H1 (cell line): ENCODE data around the gene VGLL3. TPM values are rescaled to one million over a fixed set of nuclear protein-coding genes. Genes with fewer than 3 reads are reported as not detected.

Experiments
- CTCF ChIA-PET: fragments of 300-600 bp; sonication (Branson Sonifier 250); formaldehyde crosslinking; loops from one replicate; lab custom pipeline; 2021; ENCODE audit not compliant: partially characterized antibody; lab: Charles Lee
- POLR2A ChIA-PET: fragments of 300-600 bp; sonication (Branson Sonifier 250); formaldehyde crosslinking; loops from one replicate; lab custom pipeline; 2021; ENCODE audit warnings: inconsistent platforms; ENCODE audit not compliant: partially characterized antibody; lab: Charles Lee
- DNase-seq, 2 experiments: peaks; one replicate each; pipeline versions ENCODE4 v3.0.0 to v3.0.0-alpha.2; 2010 to 2022; ENCODE audit warnings: low spot score in 2 of 2, low read depth in 1 of 2, mixed read lengths in 1 of 2
- FAIRE-seq: peaks from 2 replicates; lab custom pipeline; 2011; peaks lifted over from hg19 to GRCh38; lab: Jason Lieb, UNC
- H2AFZ ChIP-seq: 2 replicates; pipeline ENCODE4 v1.8.1; 2012; ENCODE audit warnings: low read length, inconsistent platforms
- H2AK5ac ChIP-seq: 2 replicates; pipeline ENCODE4 v1.6.1; 2013; ENCODE audit warnings: low read depth, low read length
- H2BK120ac ChIP-seq: replicated peaks from 2 replicates; pipeline ENCODE3; 2013; ENCODE audit warnings: low read depth, low read length, inconsistent platforms
- H2BK12ac ChIP-seq: 2 replicates; pipeline ENCODE4 v1.6.1; 2013; ENCODE audit warnings: low read depth, low read length
- H2BK15ac ChIP-seq: 2 replicates; pipeline ENCODE4 v1.6.1; 2013; ENCODE audit warnings: low read length
- H2BK20ac ChIP-seq: 2 replicates; pipeline ENCODE4 v1.6.1; 2013; ENCODE audit warnings: low read length
- H2BK5ac ChIP-seq: 2 replicates; pipeline ENCODE4 v1.6.1; 2013; ENCODE audit warnings: low read depth, low read length
- H3K14ac ChIP-seq: 2 replicates; pipeline ENCODE4 v1.6.1; 2013; ENCODE audit warnings: inconsistent platforms; ENCODE audit not compliant: insufficient read length
- H3K18ac ChIP-seq: 2 replicates; pipeline ENCODE4 v1.6.1; 2013; ENCODE audit warnings: low read length; ENCODE audit errors: extremely low read depth
- H3K23ac ChIP-seq: 2 replicates; pipeline ENCODE4 v1.6.1; 2013; ENCODE audit warnings: inconsistent platforms; ENCODE audit not compliant: insufficient read length
- H3K23me2 ChIP-seq: 2 replicates; pipeline ENCODE4 v1.6.1; 2013; ENCODE audit warnings: low read depth, low read length
- H3K27ac ChIP-seq: 2 replicates; pipeline ENCODE4 v1.6.1; 2011; ENCODE audit warnings: low read depth, low read length, inconsistent platforms
- H3K27me3 ChIP-seq, 4 experiments: replicated peaks in 1 of 4; 1 replicate in 1 of 4; 2 replicates in 3 of 4; pipeline versions ENCODE4 v1.6.1 to v1.8.1; 2011 to 2013; ENCODE audit warnings: low read length in 3 of 4, mild to moderate bottlenecking in 3 of 4, inconsistent platforms in 2 of 4, mixed read lengths in 2 of 4, moderate library complexity in 1 of 4; ENCODE audit not compliant: control insufficient read depth in 3 of 4, insufficient read depth in 3 of 4; ENCODE audit errors: extremely low read depth in 1 of 4
- H3K36me3 ChIP-seq, 4 experiments: 2 replicates each; pipeline versions ENCODE4 v1.6.1 to v1.8.1; 2011 to 2013; ENCODE audit warnings: mild to moderate bottlenecking in 4 of 4, low read length in 3 of 4, moderate library complexity in 2 of 4, control low read depth in 1 of 4, inconsistent platforms in 1 of 4; ENCODE audit not compliant: insufficient read depth in 4 of 4, control insufficient read depth in 2 of 4
- H3K4ac ChIP-seq: replicated peaks from 2 replicates; pipeline ENCODE3; 2013; ENCODE audit warnings: low read length, low read depth, mixed read lengths, inconsistent platforms; ENCODE audit not compliant: insufficient read length
- H3K4me1 ChIP-seq, 4 experiments: replicated peaks in 1 of 4; 1 replicate in 1 of 4; 2 replicates in 3 of 4; pipeline versions ENCODE4 v1.6.1 to v1.8.1; 2011 to 2013; ENCODE audit warnings: low read length in 3 of 4, inconsistent platforms in 2 of 4, mixed read lengths in 1 of 4; ENCODE audit not compliant: insufficient read depth in 4 of 4, control insufficient read depth in 3 of 4
- H3K4me2 ChIP-seq, 2 experiments: 2 replicates each; pipeline versions ENCODE4 v1.6.1 to v1.8.1; 2011 to 2013; ENCODE audit warnings: low read depth in 2 of 2, low read length in 2 of 2, control low read depth in 1 of 2, inconsistent platforms in 1 of 2, mild to moderate bottlenecking in 1 of 2; ENCODE audit not compliant: insufficient read depth in 1 of 2
- H3K4me3 ChIP-seq, 4 experiments: fragments of 200-600, 300-600 bp in 1 of 4; sonication (generic), shearing (Covaris generic), sonication (Bioruptor Twin) in 1 of 4; 2 replicates each; pipeline versions ENCODE4 v1.5.1 to v1.8.1; 2011 to 2016; ENCODE audit warnings: low read length in 4 of 4, low read depth in 3 of 4, control low read depth in 2 of 4, inconsistent platforms in 2 of 4, mild to moderate bottlenecking in 2 of 4, mixed read lengths in 1 of 4, moderate library complexity in 1 of 4; ENCODE audit not compliant: insufficient read depth in 2 of 4; ENCODE audit errors: extremely low read depth in 1 of 4
- H3K56ac ChIP-seq: replicated peaks from 2 replicates; pipeline ENCODE3; 2013; ENCODE audit warnings: low read depth, mild to moderate bottlenecking, mixed read lengths, low read length, inconsistent platforms; ENCODE audit not compliant: insufficient read length
- H3K79me1 ChIP-seq: 2 replicates; pipeline ENCODE4 v1.6.1; 2013; ENCODE audit warnings: low read depth, low read length, control low read depth
- H3K79me2 ChIP-seq, 2 experiments: 2 replicates each; pipeline versions ENCODE4 v1.6.1 to v1.8.1; 2012 to 2013; ENCODE audit warnings: low read length in 2 of 2, mild to moderate bottlenecking in 2 of 2, inconsistent platforms in 1 of 2; ENCODE audit not compliant: insufficient read depth in 2 of 2, control insufficient read depth in 1 of 2
- H3K9ac ChIP-seq, 4 experiments: replicated peaks in 1 of 4; 1 replicate in 1 of 4; 2 replicates in 3 of 4; pipeline versions ENCODE4 v1.6.1 to v1.8.1; 2011 to 2013; ENCODE audit warnings: low read depth in 3 of 4, low read length in 3 of 4, control low read depth in 2 of 4, mild to moderate bottlenecking in 2 of 4, moderate library complexity in 2 of 4, inconsistent platforms in 1 of 4; ENCODE audit errors: extremely low read depth in 1 of 4
- H3K9me3 ChIP-seq, 2 experiments: 2 replicates each; pipeline versions ENCODE4 v1.6.1 to v1.8.1; 2012 to 2013; ENCODE audit warnings: mild to moderate bottlenecking in 2 of 2, moderate library complexity in 2 of 2, control low read depth in 1 of 2, inconsistent platforms in 1 of 2, low read depth in 1 of 2, low read length in 1 of 2, mixed read lengths in 1 of 2; ENCODE audit not compliant: insufficient read depth in 2 of 2
- H4K20me1 ChIP-seq, 2 experiments: replicated peaks in 1 of 2; 2 replicates each; pipeline versions ENCODE3 to v1.8.1; 2011 to 2013; ENCODE audit warnings: inconsistent platforms in 2 of 2, low read length in 2 of 2, mild to moderate bottlenecking in 1 of 2; ENCODE audit not compliant: insufficient read depth in 2 of 2, control insufficient read depth in 1 of 2
- H4K5ac ChIP-seq: 2 replicates; pipeline ENCODE4 v1.6.1; 2013; ENCODE audit warnings: low read length, low read depth, mixed read lengths, inconsistent platforms; ENCODE audit not compliant: insufficient read length
- H4K8ac ChIP-seq: 2 replicates; pipeline ENCODE4 v1.8.0; 2013; ENCODE audit warnings: mild to moderate bottlenecking, moderate library complexity, low read length, inconsistent platforms; ENCODE audit not compliant: insufficient read depth; ENCODE audit errors: extremely low read depth
- H4K91ac ChIP-seq: replicated peaks from 2 replicates; pipeline ENCODE3; 2013; ENCODE audit warnings: low read length, mixed read lengths, inconsistent platforms; ENCODE audit not compliant: insufficient read length
- CEBPB ChIP-seq: IDR thresholded peaks from 2 replicates; pipeline ENCODE4 v1.6.1; 2012; ENCODE audit warnings: low read depth, low read length
- EP300 ChIP-seq, 2 experiments: IDR thresholded peaks; 1 replicate in 1 of 2; 2 replicates in 1 of 2; pipeline ENCODE4 v1.6.1; 2011 to 2012; ENCODE audit warnings: low read depth in 2 of 2, low read length in 2 of 2, mild to moderate bottlenecking in 2 of 2, borderline replicate concordance in 1 of 2, inconsistent platforms in 1 of 2, moderate library complexity in 1 of 2
- HDAC6 ChIP-seq: IDR thresholded peaks from one replicate; pipeline ENCODE4 v1.7.1; 2012; ENCODE audit warnings: low read depth, mild to moderate bottlenecking, inconsistent platforms, low read length, moderate library complexity
- KDM5A ChIP-seq: fragments of 200-600 bp; IDR thresholded peaks from 2 replicates; pipeline ENCODE4 v1.7.1; 2012; ENCODE audit warnings: mild to moderate bottlenecking, low read length, inconsistent platforms, mixed read lengths
- NRF1 ChIP-seq: IDR thresholded peaks from 2 replicates; pipeline ENCODE4 v1.6.1; 2011; ENCODE audit warnings: mild to moderate bottlenecking, low read depth, low read length, improper control_type of control experiment
- SP2 ChIP-seq: IDR thresholded peaks from 2 replicates; pipeline ENCODE4 v1.6.1; 2012; ENCODE audit warnings: mild to moderate bottlenecking, low read length, inconsistent platforms
- SP4 ChIP-seq: IDR thresholded peaks from 2 replicates; pipeline ENCODE4 v1.6.1; 2012; ENCODE audit warnings: low read length, inconsistent platforms
- TAF7 ChIP-seq: optimal IDR thresholded peaks from 2 replicates; pipeline ENCODE3; 2011; ENCODE audit warnings: low read depth, mild to moderate bottlenecking, inconsistent platforms, low read length, moderate library complexity, borderline replicate concordance
- TEAD4 ChIP-seq: IDR thresholded peaks from 2 replicates; pipeline ENCODE4 v1.6.1; 2012; ENCODE audit warnings: low read depth, low read length, inconsistent platforms, mixed read lengths
- WGBS, 2 experiments: shearing (Covaris generic) in 1 of 2; methylation state at CpG; one replicate each; pipeline versions ENCODE4 v1.1.6 to v1.1.7; 2013 to 2015; ENCODE audit warnings: low lambda C conversion rate in 2 of 2, mixed read lengths in 2 of 2, inconsistent platforms in 1 of 2, low coverage in 1 of 2, missing lambda C conversion rate in 1 of 2; ENCODE audit not compliant: insufficient replicate concordance in 2 of 2, insufficient coverage in 1 of 2, insufficient read length in 1 of 2; ENCODE audit errors: extremely low coverage in 1 of 2, missing lambda C conversion rate in 1 of 2; 5-methylcytosine and 5-hydroxymethylcytosine counted together
- polyA plus RNA-seq, 7 experiments: library from polyadenylated mRNA; depleted of rRNA in 3 of 7; stranded (reverse) in 5 of 7; unstranded in 2 of 7; fragments of >200 nt in 5 of 7; fragments of 200-250 nt in 2 of 7; gene quantifications; 1 replicate in 5 of 7; 2 replicates in 1 of 7; 4 replicates in 1 of 7; pipeline versions ENCODE4 v1.2.1 to v1.2.3, GENCODE V29; 2011 to 2013; ENCODE audit warnings: missing spikeins in 2 of 7, mixed read lengths in 2 of 7
- total RNA-seq: library from RNA; stranded (reverse); fragmentation: NEBNext Ultra II Directional; extraction: Animal tissue kit (Norgen Biotek cat#: 25700); gene quantifications from 2 replicates; pipeline ENCODE4 v1.2.1, GENCODE V29; 2021
- TF ChIP-seq, protein P1 (sequence below), 3 experiments: IDR thresholded peaks; 1 replicate in 2 of 3; 2 replicates in 1 of 3; pipeline versions ENCODE4 v1.5.1 to v1.6.1; 2011; ENCODE audit warnings: low read length in 3 of 3, mild to moderate bottlenecking in 3 of 3, inconsistent platforms in 2 of 3, low read depth in 1 of 3, moderate library complexity in 1 of 3; ENCODE audit not compliant: insufficient read depth in 1 of 3; ENCODE audit errors: control extremely low read depth in 1 of 3

VGLL3 gene
- total and polyA plus RNA-seq, 2 of the 8 experiments (the other 6 are each of a cell fraction or from before 2014, with no cell fraction given), result 13.4 to 24.2 TPM

DNA sequence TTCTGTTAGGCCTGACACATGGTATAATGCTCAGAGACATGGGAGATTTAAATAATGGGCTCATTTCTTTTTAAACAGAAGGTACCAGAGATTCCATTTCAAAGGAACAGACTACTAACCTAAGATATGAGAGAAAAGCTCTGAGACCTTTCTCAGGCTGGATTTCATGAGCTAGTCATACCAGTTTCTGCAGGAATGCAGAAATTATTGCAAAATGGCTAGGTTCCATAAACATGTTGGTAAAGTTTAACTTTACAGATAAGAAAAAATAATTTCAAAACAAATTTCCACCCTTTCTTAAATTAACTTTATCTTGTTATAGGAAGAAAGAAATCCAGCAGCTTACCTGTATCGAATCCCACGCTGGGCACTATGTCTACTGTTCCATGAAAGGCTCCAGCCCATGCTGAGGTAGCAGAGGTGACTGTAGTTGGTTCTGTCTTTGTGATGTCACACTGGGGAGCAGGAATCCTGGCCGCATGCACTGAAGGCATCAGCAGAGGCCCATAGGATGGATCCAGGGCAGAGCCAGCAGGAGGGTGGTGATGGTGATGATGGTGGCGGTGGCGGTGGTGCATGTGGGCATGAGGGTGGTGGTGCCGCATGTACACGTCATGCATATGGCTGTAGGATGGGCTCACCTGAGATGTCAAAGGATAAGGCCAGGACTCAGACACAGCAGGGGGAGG is 22.6 kb downstream of the VGLL3 start:
- Histone ChIP-seq H3K79me1 (no peaks in the 10 kb centered on the region), H3K27me3 (no peaks in the 10 kb centered on the region), H3K4me1 (peaks cover 0 to 3% (median 0%) of the 10 kb centered on the region in 4 experiments; a peak in 1 of 7 replicates), H4K91ac (no peak overlapping the region), H3K18ac (no peak overlapping the region), H4K20me1 (no peaks in the 10 kb centered on the region), H3K9ac (no peak overlapping the region), H3K36me3 (peaks cover 0 to 9% (median 6%) of the 10 kb centered on the region in 4 experiments; a peak in 4 of 8 replicates), H3K79me2 (no peaks in the 10 kb centered on the region), H3K4me3 (no peak overlapping the region), H4K8ac (no peak overlapping the region), H3K4ac (no peak overlapping the region), H2AK5ac (no peak overlapping the region; the same call in 1 of the 2 replicates), H3K14ac (no peak overlapping the region), H3K56ac (no peak overlapping the region), H3K9me3 (peaks cover 0 to 5% of the 10 kb centered on the region in 2 experiments; a peak in 1 of 4 replicates), H2BK5ac (no peak overlapping the region), H2AFZ (no peak overlapping the region), H4K5ac (no peak overlapping the region), H2BK12ac (0 out of 2 replicates have a peak overlapping the region, but pooled peaks have one; percentile 52), H2BK120ac (no peak overlapping the region), H2BK15ac (no peak overlapping the region), H3K27ac (peak overlapping the region; percentile 19; the same call in 1 of the 2 replicates), H2BK20ac (no peak overlapping the region), H3K4me2 (no peak overlapping the region), H3K23me2 (no peaks in the 10 kb centered on the region; the same call in 1 of the 2 replicates), H3K23ac (no peak overlapping the region)
- no peak for DNase-seq
- ChIA-PET POLR2A (no interaction called here), CTCF (interaction anchor here (0.6 to 1.8 kb wide), 10 partner anchors 10 to 284 kb away, joined by 3 to 6 read pairs (median 3); no protein-coding TSS in a partner anchor)
- whole genome bisulfite sequencing, 2 experiments, result 78% methylated on average over 7 of the region's 7 CpGs; no CpG with 5 or more reads in 1 of the 2 experiments
- no peak for FAIRE-seq
- TF ChIP-seq EP300 (IDR thresholded peaks at IDR 0.05; ENCODE audit: borderline replicate concordance in 1 of 2, low read depth in 2 of 2, low read length in 2 of 2), result no peak
- no peak for TF ChIP-seq KDM5A
- no peak for TF ChIP-seq TEAD4
- TF ChIP-seq, protein P1, sequence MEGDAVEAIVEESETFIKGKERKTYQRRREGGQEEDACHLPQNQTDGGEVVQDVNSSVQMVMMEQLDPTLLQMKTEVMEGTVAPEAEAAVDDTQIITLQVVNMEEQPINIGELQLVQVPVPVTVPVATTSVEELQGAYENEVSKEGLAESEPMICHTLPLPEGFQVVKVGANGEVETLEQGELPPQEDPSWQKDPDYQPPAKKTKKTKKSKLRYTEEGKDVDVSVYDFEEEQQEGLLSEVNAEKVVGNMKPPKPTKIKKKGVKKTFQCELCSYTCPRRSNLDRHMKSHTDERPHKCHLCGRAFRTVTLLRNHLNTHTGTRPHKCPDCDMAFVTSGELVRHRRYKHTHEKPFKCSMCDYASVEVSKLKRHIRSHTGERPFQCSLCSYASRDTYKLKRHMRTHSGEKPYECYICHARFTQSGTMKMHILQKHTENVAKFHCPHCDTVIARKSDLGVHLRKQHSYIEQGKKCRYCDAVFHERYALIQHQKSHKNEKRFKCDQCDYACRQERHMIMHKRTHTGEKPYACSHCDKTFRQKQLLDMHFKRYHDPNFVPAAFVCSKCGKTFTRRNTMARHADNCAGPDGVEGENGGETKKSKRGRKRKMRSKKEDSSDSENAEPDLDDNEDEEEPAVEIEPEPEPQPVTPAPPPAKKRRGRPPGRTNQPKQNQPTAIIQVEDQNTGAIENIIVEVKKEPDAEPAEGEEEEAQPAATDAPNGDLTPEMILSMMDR (IDR thresholded peaks at IDR 0.05; ENCODE audit: control extremely low read depth in 1 of 3, insufficient read depth in 1 of 3, low read depth in 1 of 3, low read length in 3 of 3), result no peak
- TF ChIP-seq NRF1, result no peak
- no peak for TF ChIP-seq SP4
- no peak for TF ChIP-seq HDAC6
- no peak for TF ChIP-seq TAF7
- no peak for TF ChIP-seq CEBPB
- no peak for TF ChIP-seq SP2
